GM11168 (cell line): ENCODE results near the gene DDX5.

Experiments used
- in situ Hi-C: fragments of 300-500 bp; cut with MboI; formaldehyde crosslinking; loops from one replicate; pipeline ENCODE4 v1.12.0; 2022; ENCODE audit warnings: low sequenced_read_pairs; ENCODE audit not compliant: unreplicated experiment

DDX5 gene

DNA sequence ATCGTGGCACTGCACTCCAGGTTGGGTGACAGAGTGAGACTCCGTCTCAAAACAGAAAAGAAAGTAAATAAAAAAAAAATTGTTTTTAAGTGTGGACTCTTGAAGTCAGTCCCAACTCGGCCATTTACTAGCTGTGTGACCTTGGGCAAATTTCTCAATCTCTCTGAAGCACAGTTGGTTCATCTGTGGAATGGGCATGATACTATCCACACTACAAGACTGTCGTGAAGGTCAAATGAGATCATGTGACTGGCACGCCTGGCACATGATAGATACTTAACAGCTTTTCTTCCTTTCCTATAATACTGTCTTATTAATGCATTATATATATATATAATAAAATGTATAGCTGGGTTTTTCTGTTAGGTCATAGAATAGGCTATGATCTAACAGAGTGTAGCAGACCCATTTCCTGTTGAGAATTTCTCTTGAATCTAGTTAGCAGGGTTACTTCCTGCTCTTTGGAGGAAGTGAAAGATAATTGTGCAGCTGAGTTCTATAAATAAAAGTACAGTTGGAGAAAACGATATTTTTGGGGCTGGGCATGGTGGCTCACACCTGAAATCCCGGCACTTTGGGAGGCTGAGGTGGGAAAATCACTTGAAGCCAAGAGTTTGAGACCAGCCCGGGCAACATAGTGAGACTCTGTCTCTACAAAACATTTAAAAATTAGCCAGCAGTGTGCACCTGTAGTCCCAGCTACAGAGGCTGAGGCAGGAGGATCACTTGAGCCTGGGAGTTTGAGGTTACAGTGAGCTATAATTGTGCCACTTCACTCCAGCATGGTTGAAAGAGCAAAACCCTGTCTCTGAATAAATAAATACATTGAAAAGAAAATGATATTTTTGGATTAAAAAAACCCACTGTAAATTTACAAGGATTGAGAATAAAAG, 49.9 kb downstream of the DDX5 start:
- in situ Hi-C loops, result no loop called here

DNA sequence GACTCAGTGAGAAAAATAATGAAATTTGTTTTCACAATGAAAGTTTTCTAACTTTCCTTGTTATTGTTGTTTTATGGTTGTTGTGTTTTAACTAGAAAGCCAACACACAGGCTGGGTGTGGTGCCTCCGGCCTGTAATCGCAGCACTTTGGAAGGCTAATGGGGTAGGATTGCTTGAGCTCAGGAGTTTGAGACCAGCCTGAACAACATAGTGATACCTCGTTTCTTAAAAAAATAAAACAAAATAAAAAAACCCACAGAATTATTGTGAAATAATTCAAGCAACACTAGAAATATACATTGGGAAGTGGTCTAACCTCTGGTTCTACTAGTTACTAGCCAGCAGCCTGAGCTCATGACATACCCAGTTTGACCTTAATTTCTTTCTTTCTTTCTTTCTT, 56.5 kb downstream of the DDX5 start:
- in situ Hi-C loops, result no loop called here

DNA sequence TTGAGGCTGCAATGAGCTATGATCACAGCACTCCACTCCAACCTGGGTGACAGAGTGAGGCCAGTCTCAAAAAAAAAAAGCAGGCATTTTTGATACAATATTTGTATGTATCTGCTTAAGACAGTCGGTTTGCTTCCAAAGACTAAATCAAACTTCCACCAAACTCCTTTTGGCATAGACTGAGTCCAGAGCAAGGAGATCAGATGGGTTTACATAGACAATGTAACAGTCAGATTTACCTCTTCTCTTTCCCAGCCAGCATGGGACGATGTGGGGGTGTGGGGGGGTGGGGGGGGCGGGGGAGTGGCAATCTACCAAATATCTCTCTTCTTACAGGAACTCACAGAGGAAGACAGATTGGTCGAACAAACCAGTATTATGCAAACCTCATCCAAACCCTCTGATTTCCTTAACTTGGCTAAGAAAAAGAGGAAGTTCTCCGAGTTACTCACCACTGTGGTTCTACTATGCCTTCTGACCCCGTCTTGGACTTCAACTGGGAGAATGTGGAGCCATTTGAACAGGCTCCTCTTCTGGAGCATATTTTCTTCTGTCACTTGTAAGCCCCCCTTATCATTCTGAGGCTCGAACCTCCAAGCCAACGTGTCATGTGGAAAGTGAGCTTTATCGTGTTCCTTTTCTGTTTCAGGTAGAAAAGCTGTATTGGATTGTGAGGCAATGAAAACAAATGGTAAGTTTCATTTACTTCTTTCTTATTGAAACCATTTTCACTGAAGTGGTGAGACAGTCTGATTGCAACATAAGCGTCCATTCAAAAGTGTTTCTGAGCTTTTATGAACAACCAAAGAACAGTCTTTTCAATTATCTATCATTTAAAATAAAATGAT, 57.2 kb downstream of the DDX5 start, which contains the start of gene MILR1:
Gene MILR1, plus strand, starts transcription at position 451 of the 848 bp plus-strand sequence. Its CDS starts 54 bp downstream, at position 505.
- in situ Hi-C loops, result no loop called here
